H1 (cell line): ENCODE results near the gene BCL7B. TPM values are rescaled to one million over a fixed set of nuclear protein-coding genes. Genes with fewer than 3 reads are reported as not detected.

Experiments used
- MAFK ChIP-seq: IDR thresholded peaks from 2 replicates; pipeline ENCODE4 v1.6.1; 2012; ENCODE audit warnings: low read depth, mild to moderate bottlenecking, improper control_type of control experiment, low read length
- NRF1 ChIP-seq: IDR thresholded peaks from 2 replicates; pipeline ENCODE4 v1.6.1; 2011; ENCODE audit warnings: mild to moderate bottlenecking, low read depth, low read length, improper control_type of control experiment
- RFX5 ChIP-seq: IDR thresholded peaks from 2 replicates; pipeline ENCODE4 v1.6.1; 2011; ENCODE audit warnings: low read depth, low read length, improper control_type of control experiment, borderline replicate concordance
- SUZ12 ChIP-seq: fragments of 200-600 bp; sonication (generic); IDR thresholded peaks from 2 replicates; pipeline ENCODE4 v1.6.1; 2012; ENCODE audit warnings: mild to moderate bottlenecking, inconsistent platforms, low read length, moderate library complexity, mixed read lengths
- polyA plus RNA-seq, 7 experiments: library from polyadenylated mRNA; depleted of rRNA in 3 of 7; stranded (reverse) in 5 of 7; unstranded in 2 of 7; fragments of >200 nt in 5 of 7; fragments of 200-250 nt in 2 of 7; gene quantifications; 1 replicate in 5 of 7; 2 replicates in 1 of 7; 4 replicates in 1 of 7; pipeline versions ENCODE4 v1.2.1 to v1.2.3, GENCODE V29; 2011 to 2013; ENCODE audit warnings: missing spikeins in 2 of 7, mixed read lengths in 2 of 7
- total RNA-seq: library from RNA; stranded (reverse); fragmentation: NEBNext Ultra II Directional; extraction: Animal tissue kit (Norgen Biotek cat#: 25700); gene quantifications from 2 replicates; pipeline ENCODE4 v1.2.1, GENCODE V29; 2021
- TF ChIP-seq, protein P1 (sequence below): fragments of 300-600 bp; sonication (generic); IDR thresholded peaks from 2 replicates; pipeline ENCODE4 v1.7.1; 2012; ENCODE audit warnings: low read length, moderate library complexity, mild to moderate bottlenecking, inconsistent platforms; ENCODE audit not compliant: insufficient replicate concordance
- TF ChIP-seq, protein P2 (sequence below), 3 experiments: IDR thresholded peaks; 1 replicate in 2 of 3; 2 replicates in 1 of 3; pipeline versions ENCODE4 v1.5.1 to v1.6.1; 2011; ENCODE audit warnings: low read length in 3 of 3, mild to moderate bottlenecking in 3 of 3, inconsistent platforms in 2 of 3, low read depth in 1 of 3, moderate library complexity in 1 of 3; ENCODE audit not compliant: insufficient read depth in 1 of 3; ENCODE audit errors: control extremely low read depth in 1 of 3

BCL7B gene
- total and polyA plus RNA-seq, 2 of the 8 experiments (the other 6 are each of a cell fraction or from before 2014, with no cell fraction given), result 24.9 to 44.6 TPM

DNA sequence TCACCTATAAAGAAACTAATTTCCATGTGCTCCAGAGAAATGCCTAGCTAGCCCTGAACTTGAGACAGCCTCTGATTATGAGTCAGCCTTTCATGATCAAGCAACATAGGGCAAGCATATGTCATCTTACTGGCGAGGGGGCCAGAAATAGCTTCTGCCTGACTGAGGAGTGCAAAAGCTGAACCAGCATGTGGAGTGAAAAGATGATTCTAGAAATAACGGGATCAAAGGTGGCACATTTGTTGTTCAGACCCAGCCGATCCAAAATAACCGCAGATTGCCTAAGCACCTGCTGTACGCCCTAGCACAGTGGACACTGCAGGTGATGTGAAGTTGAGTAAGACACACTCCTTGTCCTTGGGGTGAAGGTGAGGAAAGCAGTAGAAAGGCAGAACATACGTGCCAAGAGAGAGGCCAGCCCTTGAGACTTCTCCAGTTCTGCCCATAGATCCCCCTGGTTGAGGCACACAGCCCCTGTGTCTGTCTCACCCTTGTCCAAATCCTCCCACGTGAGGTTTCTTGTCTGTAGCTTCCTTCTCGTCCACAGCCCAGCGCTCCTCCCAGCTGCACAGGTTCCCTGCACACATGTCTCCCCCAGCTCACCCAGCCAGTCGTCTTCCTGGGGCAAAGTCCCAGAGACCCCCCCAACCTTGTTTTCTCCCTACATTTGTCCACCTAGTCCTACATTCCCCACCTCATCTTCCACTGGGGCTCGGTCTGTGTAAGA lies 2.8 kb upstream of the BCL7B start (continued):
- TF ChIP-seq, protein P1, sequence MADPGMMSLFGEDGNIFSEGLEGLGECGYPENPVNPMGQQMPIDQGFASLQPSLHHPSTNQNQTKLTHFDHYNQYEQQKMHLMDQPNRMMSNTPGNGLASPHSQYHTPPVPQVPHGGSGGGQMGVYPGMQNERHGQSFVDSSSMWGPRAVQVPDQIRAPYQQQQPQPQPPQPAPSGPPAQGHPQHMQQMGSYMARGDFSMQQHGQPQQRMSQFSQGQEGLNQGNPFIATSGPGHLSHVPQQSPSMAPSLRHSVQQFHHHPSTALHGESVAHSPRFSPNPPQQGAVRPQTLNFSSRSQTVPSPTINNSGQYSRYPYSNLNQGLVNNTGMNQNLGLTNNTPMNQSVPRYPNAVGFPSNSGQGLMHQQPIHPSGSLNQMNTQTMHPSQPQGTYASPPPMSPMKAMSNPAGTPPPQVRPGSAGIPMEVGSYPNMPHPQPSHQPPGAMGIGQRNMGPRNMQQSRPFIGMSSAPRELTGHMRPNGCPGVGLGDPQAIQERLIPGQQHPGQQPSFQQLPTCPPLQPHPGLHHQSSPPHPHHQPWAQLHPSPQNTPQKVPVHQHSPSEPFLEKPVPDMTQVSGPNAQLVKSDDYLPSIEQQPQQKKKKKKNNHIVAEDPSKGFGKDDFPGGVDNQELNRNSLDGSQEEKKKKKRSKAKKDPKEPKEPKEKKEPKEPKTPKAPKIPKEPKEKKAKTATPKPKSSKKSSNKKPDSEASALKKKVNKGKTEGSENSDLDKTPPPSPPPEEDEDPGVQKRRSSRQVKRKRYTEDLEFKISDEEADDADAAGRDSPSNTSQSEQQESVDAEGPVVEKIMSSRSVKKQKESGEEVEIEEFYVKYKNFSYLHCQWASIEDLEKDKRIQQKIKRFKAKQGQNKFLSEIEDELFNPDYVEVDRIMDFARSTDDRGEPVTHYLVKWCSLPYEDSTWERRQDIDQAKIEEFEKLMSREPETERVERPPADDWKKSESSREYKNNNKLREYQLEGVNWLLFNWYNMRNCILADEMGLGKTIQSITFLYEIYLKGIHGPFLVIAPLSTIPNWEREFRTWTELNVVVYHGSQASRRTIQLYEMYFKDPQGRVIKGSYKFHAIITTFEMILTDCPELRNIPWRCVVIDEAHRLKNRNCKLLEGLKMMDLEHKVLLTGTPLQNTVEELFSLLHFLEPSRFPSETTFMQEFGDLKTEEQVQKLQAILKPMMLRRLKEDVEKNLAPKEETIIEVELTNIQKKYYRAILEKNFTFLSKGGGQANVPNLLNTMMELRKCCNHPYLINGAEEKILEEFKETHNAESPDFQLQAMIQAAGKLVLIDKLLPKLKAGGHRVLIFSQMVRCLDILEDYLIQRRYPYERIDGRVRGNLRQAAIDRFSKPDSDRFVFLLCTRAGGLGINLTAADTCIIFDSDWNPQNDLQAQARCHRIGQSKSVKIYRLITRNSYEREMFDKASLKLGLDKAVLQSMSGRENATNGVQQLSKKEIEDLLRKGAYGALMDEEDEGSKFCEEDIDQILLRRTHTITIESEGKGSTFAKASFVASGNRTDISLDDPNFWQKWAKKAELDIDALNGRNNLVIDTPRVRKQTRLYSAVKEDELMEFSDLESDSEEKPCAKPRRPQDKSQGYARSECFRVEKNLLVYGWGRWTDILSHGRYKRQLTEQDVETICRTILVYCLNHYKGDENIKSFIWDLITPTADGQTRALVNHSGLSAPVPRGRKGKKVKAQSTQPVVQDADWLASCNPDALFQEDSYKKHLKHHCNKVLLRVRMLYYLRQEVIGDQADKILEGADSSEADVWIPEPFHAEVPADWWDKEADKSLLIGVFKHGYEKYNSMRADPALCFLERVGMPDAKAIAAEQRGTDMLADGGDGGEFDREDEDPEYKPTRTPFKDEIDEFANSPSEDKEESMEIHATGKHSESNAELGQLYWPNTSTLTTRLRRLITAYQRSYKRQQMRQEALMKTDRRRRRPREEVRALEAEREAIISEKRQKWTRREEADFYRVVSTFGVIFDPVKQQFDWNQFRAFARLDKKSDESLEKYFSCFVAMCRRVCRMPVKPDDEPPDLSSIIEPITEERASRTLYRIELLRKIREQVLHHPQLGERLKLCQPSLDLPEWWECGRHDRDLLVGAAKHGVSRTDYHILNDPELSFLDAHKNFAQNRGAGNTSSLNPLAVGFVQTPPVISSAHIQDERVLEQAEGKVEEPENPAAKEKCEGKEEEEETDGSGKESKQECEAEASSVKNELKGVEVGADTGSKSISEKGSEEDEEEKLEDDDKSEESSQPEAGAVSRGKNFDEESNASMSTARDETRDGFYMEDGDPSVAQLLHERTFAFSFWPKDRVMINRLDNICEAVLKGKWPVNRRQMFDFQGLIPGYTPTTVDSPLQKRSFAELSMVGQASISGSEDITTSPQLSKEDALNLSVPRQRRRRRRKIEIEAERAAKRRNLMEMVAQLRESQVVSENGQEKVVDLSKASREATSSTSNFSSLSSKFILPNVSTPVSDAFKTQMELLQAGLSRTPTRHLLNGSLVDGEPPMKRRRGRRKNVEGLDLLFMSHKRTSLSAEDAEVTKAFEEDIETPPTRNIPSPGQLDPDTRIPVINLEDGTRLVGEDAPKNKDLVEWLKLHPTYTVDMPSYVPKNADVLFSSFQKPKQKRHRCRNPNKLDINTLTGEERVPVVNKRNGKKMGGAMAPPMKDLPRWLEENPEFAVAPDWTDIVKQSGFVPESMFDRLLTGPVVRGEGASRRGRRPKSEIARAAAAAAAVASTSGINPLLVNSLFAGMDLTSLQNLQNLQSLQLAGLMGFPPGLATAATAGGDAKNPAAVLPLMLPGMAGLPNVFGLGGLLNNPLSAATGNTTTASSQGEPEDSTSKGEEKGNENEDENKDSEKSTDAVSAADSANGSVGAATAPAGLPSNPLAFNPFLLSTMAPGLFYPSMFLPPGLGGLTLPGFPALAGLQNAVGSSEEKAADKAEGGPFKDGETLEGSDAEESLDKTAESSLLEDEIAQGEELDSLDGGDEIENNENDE, result no peak
- TF ChIP-seq SUZ12 (no peak), MAFK (no peak), RFX5 (no peak), NRF1 (no peak)
- TF ChIP-seq, protein P2, sequence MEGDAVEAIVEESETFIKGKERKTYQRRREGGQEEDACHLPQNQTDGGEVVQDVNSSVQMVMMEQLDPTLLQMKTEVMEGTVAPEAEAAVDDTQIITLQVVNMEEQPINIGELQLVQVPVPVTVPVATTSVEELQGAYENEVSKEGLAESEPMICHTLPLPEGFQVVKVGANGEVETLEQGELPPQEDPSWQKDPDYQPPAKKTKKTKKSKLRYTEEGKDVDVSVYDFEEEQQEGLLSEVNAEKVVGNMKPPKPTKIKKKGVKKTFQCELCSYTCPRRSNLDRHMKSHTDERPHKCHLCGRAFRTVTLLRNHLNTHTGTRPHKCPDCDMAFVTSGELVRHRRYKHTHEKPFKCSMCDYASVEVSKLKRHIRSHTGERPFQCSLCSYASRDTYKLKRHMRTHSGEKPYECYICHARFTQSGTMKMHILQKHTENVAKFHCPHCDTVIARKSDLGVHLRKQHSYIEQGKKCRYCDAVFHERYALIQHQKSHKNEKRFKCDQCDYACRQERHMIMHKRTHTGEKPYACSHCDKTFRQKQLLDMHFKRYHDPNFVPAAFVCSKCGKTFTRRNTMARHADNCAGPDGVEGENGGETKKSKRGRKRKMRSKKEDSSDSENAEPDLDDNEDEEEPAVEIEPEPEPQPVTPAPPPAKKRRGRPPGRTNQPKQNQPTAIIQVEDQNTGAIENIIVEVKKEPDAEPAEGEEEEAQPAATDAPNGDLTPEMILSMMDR (IDR thresholded peaks at IDR 0.05; ENCODE audit: control extremely low read depth in 1 of 3, insufficient read depth in 1 of 3, low read depth in 1 of 3, low read length in 3 of 3), result no peak
